ENCODE measurements around the gene WWC1.

- TF ChIP-seq GATA3 (IDR thresholded peaks at IDR 0.05; ENCODE audit: low read depth, low read length) (no peak), GATA2 (IDR thresholded peaks at IDR 0.05; ENCODE audit: low read depth, low read length) (no peak)
Measured at GRCh38 chr5:168260353-168261226, 30.9 kb upstream of the WWC1 start.

Data from SH-SY5Y (cell line).